ENCODE measurements around the gene SFRP5.
A peak's percentile ranks its signal among the peaks of the same experiment; 100 is the strongest.

SFRP5 gene

GRCh38 chr10:97766106-97766810 is 5.5 kb downstream of the SFRP5 start:
- no peak overlapping the region for H3K4me3 ChIP-seq (ENCODE audit: low read depth, low read length)
- no peak for TF ChIP-seq CTCF (IDR thresholded peaks at IDR 0.05; ENCODE audit: low read depth, low read length)
- peaks cover 15% of the 10 kb centered on the region for H3K27me3 ChIP-seq (ENCODE audit: insufficient read depth, low read depth, severe bottlenecking)
- H3K36me3 ChIP-seq: peaks cover 8% of the 10 kb centered on the region; the same call in 1 of the 2 replicates
- no peak for DNase-seq
- no peaks in the 10 kb centered on the region for H3K9me3 ChIP-seq (ENCODE audit: severe bottlenecking)
- H3K27ac ChIP-seq: no peak overlapping the region

- no peak overlapping the region for H3K27ac ChIP-seq
- DNase-seq: peak; percentile 72
These were observed 6.6 kb downstream of the SFRP5 start for GRCh38 chr10:97765201-97765600.

GRCh38 chr10:97764519-97764931 is 7.3 kb downstream of the SFRP5 start:
- Histone ChIP-seq H3K27ac (no peak overlapping the region), H3K9me3 (ENCODE audit: severe bottlenecking) (no peaks in the 10 kb centered on the region), H3K27me3 (ENCODE audit: insufficient read depth, low read depth, severe bottlenecking) (no peaks in the 10 kb centered on the region), H3K4me3 (ENCODE audit: low read depth, low read length) (no peak overlapping the region), H3K36me3 (peaks cover 17% of the 10 kb centered on the region)
- TF ChIP-seq CTCF (IDR thresholded peaks at IDR 0.05; ENCODE audit: low read depth, low read length): no peak
- no peak for DNase-seq

More at GRCh38 chr10:97765201-97765600, 6.6 kb downstream of the SFRP5 start:
- Histone ChIP-seq H3K27me3 (ENCODE audit: insufficient read depth, low read depth, severe bottlenecking) (peaks cover 4% of the 10 kb centered on the region), H3K9me3 (ENCODE audit: severe bottlenecking) (no peaks in the 10 kb centered on the region), H3K36me3 (peaks cover 10% of the 10 kb centered on the region), H3K4me3 (ENCODE audit: low read depth, low read length) (no peak overlapping the region)
- TF ChIP-seq CTCF (IDR thresholded peaks at IDR 0.05; ENCODE audit: low read depth, low read length): no peak

GRCh38 chr10:97763947-97764346 is 7.9 kb downstream of the SFRP5 start:
- H3K9me3 ChIP-seq (ENCODE audit: severe bottlenecking): no peaks in the 10 kb centered on the region
- no peak overlapping the region for H3K27ac ChIP-seq
- H3K4me3 ChIP-seq (ENCODE audit: low read depth, low read length): no peak overlapping the region
- no peak for DNase-seq
- no peaks in the 10 kb centered on the region for H3K27me3 ChIP-seq (ENCODE audit: insufficient read depth, low read depth, severe bottlenecking)
- H3K36me3 ChIP-seq: peaks cover 21% of the 10 kb centered on the region
- TF ChIP-seq CTCF (IDR thresholded peaks at IDR 0.05; ENCODE audit: low read depth, low read length): no peak

- no peaks in the 10 kb centered on the region for H3K9me3 ChIP-seq (ENCODE audit: severe bottlenecking)
- H3K36me3 ChIP-seq: peaks cover 21% of the 10 kb centered on the region
These were observed 8.4 kb downstream of the SFRP5 start for GRCh38 chr10:97763411-97763810.

More at GRCh38 chr10:97763411-97763810, 8.4 kb downstream of the SFRP5 start:
- TF ChIP-seq CTCF (IDR thresholded peaks at IDR 0.05; ENCODE audit: low read depth, low read length): no peak
- no peak overlapping the region for H3K27ac ChIP-seq
- H3K4me3 ChIP-seq (ENCODE audit: low read depth, low read length): no peak overlapping the region
- H3K27me3 ChIP-seq (ENCODE audit: insufficient read depth, low read depth, severe bottlenecking): no peaks in the 10 kb centered on the region
- no peak for DNase-seq

Measured in WERI-Rb-1 (cell line).